PC-9 (cell line): Measurements from ENCODE around the gene HSPA2. TPM values are rescaled to one million over a fixed set of nuclear protein-coding genes. Genes with fewer than 3 reads are reported as not detected.

Experiments
- BruUV-seq: library from RNA; stranded (reverse); fragments of 400-500 nt; replicated peaks from 2 replicates; lab custom pipeline; 2021; lab: Mats Ljungman, UMichigan
- CTCF ChIA-PET: fragments of 300-600 bp; sonication (Branson Sonifier 250); formaldehyde crosslinking; loops from one replicate; lab custom pipeline; 2022; ENCODE audit warnings: antibody characterized with exemption; lab: Charles Lee
- POLR2A ChIA-PET: fragments of 300-600 bp; sonication (Branson Sonifier 250); formaldehyde crosslinking; loops from one replicate; lab custom pipeline; 2022; ENCODE audit warnings: antibody characterized with exemption; ENCODE audit not compliant: unreplicated experiment; lab: Charles Lee
- DNase-seq, 2 experiments: peaks; one replicate each; pipeline versions ENCODE4 v3.0.0 to v3.0.0-alpha.2; 2015 to 2022; ENCODE audit warnings: mixed read lengths in 1 of 2
- H2AFZ ChIP-seq: fragments of 200-600 bp; sonication (generic); 2 replicates; pipeline ENCODE4 v1.8.1; 2017; ENCODE audit warnings: antibody characterized with exemption
- H3F3A ChIP-seq: fragments of 200-600 bp; sonication (generic); 2 replicates; pipeline ENCODE4 v1.8.1; 2017; ENCODE audit warnings: antibody characterized with exemption, mild to moderate bottlenecking, low read depth; ENCODE audit not compliant: insufficient read depth
- H3K27ac ChIP-seq: fragments of 200-600 bp; sonication (generic); 2 replicates; pipeline ENCODE4 v1.6.1; 2016; ENCODE audit warnings: mixed run types
- H3K27me3 ChIP-seq: fragments of 200-600 bp; sonication (generic); 2 replicates; pipeline ENCODE4 v1.6.1; 2016; ENCODE audit warnings: low read depth, mixed run types; ENCODE audit not compliant: insufficient read depth
- H3K36me3 ChIP-seq: fragments of 200-600 bp; sonication (generic); 2 replicates; pipeline ENCODE4 v1.6.1; 2016; ENCODE audit warnings: low read depth, mixed run types
- H3K4me1 ChIP-seq: fragments of 200-600 bp; sonication (generic); replicated peaks from 2 replicates; pipeline ENCODE4 v1.6.1; 2016; ENCODE audit warnings: mixed run types; ENCODE audit not compliant: insufficient read depth
- H3K4me2 ChIP-seq: fragments of 200-600 bp; sonication (generic); 2 replicates; pipeline ENCODE4 v1.6.1; 2017; ENCODE audit warnings: mixed run types
- H3K4me3 ChIP-seq: fragments of 200-600 bp; sonication (generic); 2 replicates; pipeline ENCODE4 v1.6.1; 2016; ENCODE audit warnings: mixed run types
- H3K79me2 ChIP-seq: fragments of 200-600 bp; sonication (generic); 2 replicates; pipeline ENCODE4 v1.6.1; 2017; ENCODE audit warnings: low read depth, mixed run types
- H3K9me2 ChIP-seq: fragments of 200-600 bp; sonication (generic); 2 replicates; pipeline ENCODE4 v1.8.1; 2017; ENCODE audit warnings: mild to moderate bottlenecking; ENCODE audit not compliant: insufficient read depth
- H3K9me3 ChIP-seq: fragments of 200-600 bp; sonication (generic); 2 replicates; pipeline ENCODE4 v1.8.1; 2016; ENCODE audit warnings: low read depth; ENCODE audit not compliant: insufficient read depth
- H4K20me1 ChIP-seq: fragments of 200-600 bp; sonication (generic); 2 replicates; pipeline ENCODE4 v1.8.1; 2017; ENCODE audit not compliant: insufficient read depth
- CTCF ChIP-seq: fragments of 200-600 bp; sonication (generic); conservative IDR thresholded peaks from 2 replicates; pipeline ENCODE4 v1.6.1; 2017; ENCODE audit warnings: mixed run types, antibody characterized with exemption, mild to moderate bottlenecking, moderate library complexity
- EZH2 ChIP-seq: fragments of 200-600 bp; sonication (generic); IDR thresholded peaks from 2 replicates; pipeline ENCODE4 v1.8.0; 2017; ENCODE audit warnings: antibody characterized with exemption, low read depth
- intact Hi-C: fragments of 100-400 bp; cut with micrococcal nuclease; formaldehyde crosslinking; loops from one replicate; pipeline ENCODE4 v1.10.0; 2022; ENCODE audit not compliant: unreplicated experiment
- total RNA-seq: library from RNA; stranded (reverse); gene quantifications from 2 replicates; pipeline ENCODE4 v1.2.3, GENCODE V29; 2021

Gene HSPA2
- total RNA-seq, 1 experiment from 2014 or later, result 11.0 TPM

GRCh38 chr14:64572386-64573104, 32.0 kb downstream of the HSPA2 start:
- H3K27ac ChIP-seq, result no peak overlapping the region

GRCh38 chr14:64573109-64573508, 32.6 kb downstream of the HSPA2 start:
- CTCF ChIA-PET, result no interaction called here
- no peak overlapping the region for H2AFZ ChIP-seq

More at GRCh38 chr14:64572386-64573104, 32.0 kb downstream of the HSPA2 start:
- ChIA-PET CTCF (interaction anchor here (0.6 kb wide), 1 partner anchor 1585 kb away, joined by 17 read pairs; no protein-coding TSS in a partner anchor), POLR2A (interaction anchor here (0.6 to 0.7 kb wide), 2 partner anchors 40 to 65 kb away, joined by 5 read pairs; no protein-coding TSS in a partner anchor)
- no peaks in the 10 kb centered on the region for H4K20me1 ChIP-seq
- H3K36me3 ChIP-seq, result no peaks in the 10 kb centered on the region
- TF ChIP-seq CTCF (no peak), EZH2 (no peak)
- H3K27me3 ChIP-seq, result no peaks in the 10 kb centered on the region
- BruUV-seq, result no TSS peak
- H3K79me2 ChIP-seq, result no peaks in the 10 kb centered on the region
- no peaks in the 10 kb centered on the region for H3K9me3 ChIP-seq
- no peak overlapping the region for H3K4me3 ChIP-seq
- no peak for DNase-seq
- H3K9me2 ChIP-seq, result no peaks in the 10 kb centered on the region
- no peak overlapping the region for H3K4me2 ChIP-seq
- H2AFZ ChIP-seq, result no peak overlapping the region
- intact Hi-C loops, result no loop called here
- H3F3A ChIP-seq, result peaks cover 20% of the 10 kb centered on the region
- peaks cover 28% of the 10 kb centered on the region for H3K4me1 ChIP-seq

More at GRCh38 chr14:64573109-64573508, 32.6 kb downstream of the HSPA2 start:
- Histone ChIP-seq H3K4me2 (no peak overlapping the region), H3K27me3 (no peaks in the 10 kb centered on the region), H3K9me3 (no peaks in the 10 kb centered on the region), H3K9me2 (no peaks in the 10 kb centered on the region), H3K4me1 (peaks cover 26% of the 10 kb centered on the region), H3K36me3 (no peaks in the 10 kb centered on the region), H3K27ac (no peak overlapping the region), H3F3A (peaks cover 19% of the 10 kb centered on the region), H3K79me2 (no peaks in the 10 kb centered on the region), H3K4me3 (no peak overlapping the region), H4K20me1 (no peaks in the 10 kb centered on the region)
- intact Hi-C loops, result no loop called here
- POLR2A ChIA-PET, result no interaction called here
- DNase-seq, result no peak
- TF ChIP-seq EZH2 (no peak), CTCF (no peak)
- no TSS peak for BruUV-seq
